NCI-H524 (cell line): ENCODE measurements around the gene TAS2R41.

Experiments used
- DNase-seq, 2 experiments: peaks; one replicate each; lab custom pipeline; 2025; lab: John Stamatoyannopoulos, UW

The TAS2R41 gene, protein sequence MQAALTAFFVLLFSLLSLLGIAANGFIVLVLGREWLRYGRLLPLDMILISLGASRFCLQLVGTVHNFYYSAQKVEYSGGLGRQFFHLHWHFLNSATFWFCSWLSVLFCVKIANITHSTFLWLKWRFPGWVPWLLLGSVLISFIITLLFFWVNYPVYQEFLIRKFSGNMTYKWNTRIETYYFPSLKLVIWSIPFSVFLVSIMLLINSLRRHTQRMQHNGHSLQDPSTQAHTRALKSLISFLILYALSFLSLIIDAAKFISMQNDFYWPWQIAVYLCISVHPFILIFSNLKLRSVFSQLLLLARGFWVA

DNA sequence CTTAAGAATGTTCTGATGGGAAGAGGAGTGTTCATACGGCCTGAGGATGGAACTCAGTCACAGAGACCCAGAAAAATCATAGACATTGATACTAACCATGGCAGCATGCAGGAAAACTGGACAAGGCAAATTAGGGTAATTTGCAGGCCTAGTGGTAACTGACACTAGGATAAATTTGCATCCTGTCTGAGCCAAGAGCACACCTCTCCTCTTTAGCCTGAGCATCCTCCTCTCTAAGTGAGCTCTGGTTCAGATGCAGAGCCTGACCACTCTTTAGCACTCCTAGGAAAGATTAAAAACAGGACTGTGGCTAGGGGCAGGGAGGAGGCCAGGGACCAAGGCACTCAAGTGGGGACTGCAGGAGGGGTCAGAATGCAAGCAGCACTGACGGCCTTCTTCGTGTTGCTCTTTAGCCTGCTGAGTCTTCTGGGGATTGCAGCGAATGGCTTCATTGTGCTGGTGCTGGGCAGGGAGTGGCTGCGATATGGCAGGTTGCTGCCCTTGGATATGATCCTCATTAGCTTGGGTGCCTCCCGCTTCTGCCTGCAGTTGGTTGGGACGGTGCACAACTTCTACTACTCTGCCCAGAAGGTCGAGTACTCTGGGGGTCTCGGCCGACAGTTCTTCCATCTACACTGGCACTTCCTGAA is at the start of gene TAS2R41:
Gene TAS2R41, plus strand, starts transcription at position 373 of the 650 bp plus-strand sequence. Its CDS starts 0 bp downstream, at position 373.
- no peak for DNase-seq

DNA sequence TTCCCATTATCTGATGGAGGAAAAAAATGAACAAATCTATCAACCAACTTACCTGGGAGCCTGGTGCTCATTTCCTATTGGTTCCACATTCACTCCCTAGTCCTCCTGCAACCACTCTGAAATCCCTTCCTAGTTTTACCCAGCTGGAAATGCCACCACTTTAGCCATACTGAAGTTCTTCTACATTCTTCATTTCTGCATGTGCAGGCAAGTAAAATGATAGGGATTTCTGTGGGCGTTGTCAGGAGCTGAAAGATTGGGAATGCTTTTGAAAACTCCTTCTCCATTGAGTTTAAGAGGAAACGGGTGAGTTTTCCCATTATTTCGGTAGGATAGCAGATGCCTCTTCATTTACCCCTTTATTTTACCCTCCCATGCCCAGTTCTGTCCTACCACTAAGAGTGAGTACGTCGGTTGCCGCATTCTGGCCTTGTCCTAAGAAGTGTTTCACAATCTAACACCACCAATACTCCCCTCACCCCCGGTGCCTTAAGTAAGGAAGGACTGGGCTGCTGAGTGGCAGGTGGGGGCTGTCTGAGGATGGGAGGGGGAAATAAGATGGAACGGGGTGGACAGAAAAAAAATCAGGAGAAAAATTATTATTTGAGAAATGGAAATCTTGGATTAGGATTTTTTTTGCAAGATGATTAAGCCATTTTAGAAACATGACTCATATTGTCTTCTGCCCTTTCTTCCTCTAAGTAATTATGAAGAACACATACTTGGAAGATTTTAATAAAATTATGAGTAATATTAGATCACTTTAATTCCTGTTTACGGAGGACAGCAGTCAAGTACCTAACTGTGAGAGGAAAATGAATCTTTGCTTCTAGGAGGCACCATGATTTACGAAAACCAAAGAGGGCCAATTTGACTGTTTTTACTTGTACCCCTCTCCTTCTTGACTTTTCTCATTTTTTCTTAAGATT is 47.6 kb upstream of the TAS2R41 start:
- no peak for DNase-seq

- DNase-seq: no peak
Observed at GRCh38 chr7:143431109-143431508, 46.6 kb upstream of the TAS2R41 start.

- no peak for DNase-seq
Observed at GRCh38 chr7:143433759-143434158, 43.9 kb upstream of the TAS2R41 start.

DNA sequence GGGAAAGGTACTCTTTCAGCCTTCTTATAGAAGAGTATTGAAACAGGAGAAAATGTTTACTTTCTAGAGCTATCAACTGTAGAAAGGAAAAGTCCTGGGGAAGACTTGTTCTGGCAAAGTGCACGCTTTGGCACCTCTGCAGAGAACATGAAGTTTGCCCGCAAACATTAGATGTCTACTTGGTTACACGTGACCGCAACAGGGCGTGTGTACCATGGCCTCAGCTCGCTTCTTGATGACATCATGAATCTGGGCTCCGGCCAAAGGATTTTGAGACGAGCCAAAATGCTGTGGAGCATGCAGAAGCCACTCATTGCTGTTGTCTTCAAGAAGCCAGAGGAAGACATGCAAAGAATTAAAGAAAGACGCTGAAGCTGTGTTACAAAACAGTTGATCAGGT is 43.0 kb upstream of the TAS2R41 start:
- no peak for DNase-seq

DNA sequence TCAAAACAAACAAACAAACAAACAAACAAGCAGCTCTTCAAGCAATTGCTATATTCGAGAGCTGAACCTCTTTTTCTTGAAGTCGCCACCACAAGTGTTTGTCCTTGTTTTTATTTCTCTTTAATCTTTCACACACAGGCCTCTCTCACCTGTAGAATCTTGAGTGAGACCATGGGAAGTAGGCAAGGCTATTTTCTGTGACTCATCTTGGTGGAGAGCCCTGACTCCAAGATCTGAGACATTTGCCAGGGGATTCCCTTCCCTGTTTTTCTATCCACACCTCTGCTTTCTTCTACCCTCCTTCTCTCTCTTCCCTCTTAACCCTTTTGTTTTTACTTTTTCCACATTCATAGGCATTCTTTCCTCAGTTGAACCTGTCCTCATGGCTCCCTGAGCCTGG is 42.4 kb upstream of the TAS2R41 start:
- DNase-seq: no peak

GRCh38 chr7:143436325-143436946 is 41.2 kb upstream of the TAS2R41 start:
- no peak for DNase-seq

DNA sequence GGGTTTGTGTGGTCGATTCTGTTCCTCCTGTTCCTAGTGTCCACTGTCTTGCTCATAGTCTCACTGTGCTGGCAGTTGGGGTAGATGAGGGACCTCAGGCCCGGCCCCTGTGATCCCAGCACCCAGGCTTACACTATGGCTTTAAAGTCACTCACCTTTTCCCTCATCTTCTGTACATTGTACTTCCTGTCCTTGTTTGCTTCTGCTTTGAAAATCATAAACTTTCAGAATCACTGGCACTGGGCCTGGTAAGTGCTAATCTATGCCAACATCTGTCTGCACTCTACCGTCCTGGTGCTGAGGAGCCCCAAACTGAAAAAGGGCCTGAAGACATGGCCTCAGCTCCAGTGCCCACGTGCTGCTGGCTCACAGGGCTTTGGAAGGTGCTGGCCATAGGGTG is 40.1 kb upstream of the TAS2R41 start:
- no peak for DNase-seq

DNA sequence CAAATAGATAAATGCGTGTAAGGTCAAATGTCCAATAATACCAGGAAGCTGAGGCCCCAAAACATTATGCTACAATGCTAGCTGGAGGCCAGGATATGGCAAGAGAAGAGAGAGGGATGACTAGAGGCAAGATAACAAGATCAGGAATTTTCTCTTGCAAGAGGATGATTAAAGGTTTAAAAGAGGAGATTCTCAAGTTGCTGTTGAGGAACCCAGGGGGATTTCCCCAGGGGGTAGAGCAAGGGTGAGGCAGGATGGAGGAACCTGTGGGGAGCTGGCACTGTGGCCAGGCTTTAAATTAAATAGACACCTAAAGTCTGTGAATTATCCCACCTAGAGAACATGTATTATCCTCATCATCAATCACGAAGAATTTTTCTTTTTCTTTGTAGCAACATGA is 37.8 kb upstream of the TAS2R41 start:
- DNase-seq: no peak

DNA sequence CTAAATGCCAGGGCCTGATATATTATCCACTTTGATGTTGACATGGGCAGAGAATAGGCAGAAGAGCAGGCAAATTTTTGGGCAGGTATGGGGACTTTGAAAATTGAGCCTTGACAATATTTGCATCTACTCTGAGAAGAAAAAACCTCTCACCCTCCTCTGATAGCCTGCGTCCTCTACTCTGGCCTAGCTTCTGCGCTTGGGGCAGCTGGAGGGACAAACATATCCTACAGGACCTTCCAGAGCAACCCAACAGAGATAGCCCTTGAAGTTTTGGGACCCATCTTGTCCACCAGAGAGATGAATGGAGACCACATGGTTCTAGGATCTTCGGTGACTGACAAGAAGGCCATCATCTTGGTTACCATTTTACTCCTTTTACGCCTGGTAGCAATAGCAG is 34.5 kb upstream of the TAS2R41 start, which contains the start of gene TAS2R60:
Gene TAS2R60, plus strand, starts transcription at position 301 of the 400 bp plus-strand sequence. Its CDS starts 0 bp downstream, at position 301.
- no peak for DNase-seq

DNA sequence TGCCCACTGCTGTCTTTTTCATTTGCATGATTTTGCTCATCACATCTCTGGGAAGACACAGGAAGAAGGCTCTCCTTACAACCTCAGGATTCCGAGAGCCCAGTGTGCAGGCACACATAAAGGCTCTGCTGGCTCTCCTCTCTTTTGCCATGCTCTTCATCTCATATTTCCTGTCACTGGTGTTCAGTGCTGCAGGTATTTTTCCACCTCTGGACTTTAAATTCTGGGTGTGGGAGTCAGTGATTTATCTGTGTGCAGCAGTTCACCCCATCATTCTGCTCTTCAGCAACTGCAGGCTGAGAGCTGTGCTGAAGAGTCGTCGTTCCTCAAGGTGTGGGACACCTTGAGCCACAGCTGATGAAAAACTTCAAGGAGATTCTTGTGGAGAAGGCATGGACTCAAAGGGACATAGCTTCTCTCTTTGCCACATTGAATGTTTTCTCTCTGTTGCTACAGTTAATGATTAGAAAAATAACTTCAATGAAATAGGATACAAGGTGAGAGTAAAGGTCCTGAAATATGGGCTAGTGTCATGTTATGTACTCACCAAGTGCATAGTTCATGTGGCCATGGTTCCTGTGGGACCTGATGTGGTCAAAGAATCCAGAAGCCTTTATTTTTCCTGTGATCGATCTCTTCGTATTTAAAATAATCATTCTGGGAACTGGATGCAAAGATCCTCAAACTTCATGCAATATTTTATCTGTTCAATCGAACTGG is 33.5 kb upstream of the TAS2R41 start:
- DNase-seq: no peak

GRCh38 chr7:143444785-143445184 is 32.9 kb upstream of the TAS2R41 start:
- no peak for DNase-seq

- DNase-seq: peak in 1 of 2 experiments; percentile 15
Observed at GRCh38 chr7:143447466-143447865, 30.2 kb upstream of the TAS2R41 start.

- no peak for DNase-seq
Observed at GRCh38 chr7:143448429-143448828, 29.2 kb upstream of the TAS2R41 start.

DNA sequence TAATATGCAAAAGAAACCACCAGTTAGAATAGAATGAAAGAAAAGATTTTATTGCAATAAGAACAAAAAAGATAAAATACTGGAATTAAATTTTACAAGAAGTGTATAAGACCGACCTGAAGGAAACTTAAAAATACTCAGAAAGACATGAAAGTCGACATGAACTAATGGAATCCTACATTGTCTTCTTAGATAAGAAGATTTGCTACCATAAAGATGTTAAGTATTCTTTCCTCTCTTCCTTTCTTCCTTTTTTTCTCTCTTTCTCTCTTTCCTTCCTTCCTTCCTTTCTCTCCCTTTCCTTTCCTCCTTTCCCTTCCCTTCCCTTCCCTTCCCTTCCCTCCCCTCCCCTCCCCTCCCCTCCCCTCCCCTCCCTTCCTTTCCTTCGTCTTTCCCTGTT is 27.9 kb upstream of the TAS2R41 start:
- DNase-seq: no peak

DNA sequence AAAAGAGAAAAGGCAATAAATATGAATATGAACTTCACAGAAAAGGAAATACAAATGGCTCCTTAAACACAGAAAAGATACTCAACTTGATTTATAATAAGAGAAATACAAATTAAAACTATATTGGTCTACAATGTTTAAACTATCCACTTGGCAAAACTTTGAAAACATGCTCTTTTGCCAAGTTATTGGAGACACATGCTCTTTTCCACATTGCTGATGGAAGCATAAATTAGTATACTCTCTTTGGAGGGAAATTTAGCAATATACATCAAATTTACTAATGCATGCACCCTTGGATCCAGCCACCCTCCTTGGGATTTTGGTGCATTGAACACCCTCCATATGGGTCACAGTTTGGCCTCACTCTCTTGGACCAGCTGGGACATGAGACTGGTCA is 26.6 kb upstream of the TAS2R41 start:
- no peak for DNase-seq

DNA sequence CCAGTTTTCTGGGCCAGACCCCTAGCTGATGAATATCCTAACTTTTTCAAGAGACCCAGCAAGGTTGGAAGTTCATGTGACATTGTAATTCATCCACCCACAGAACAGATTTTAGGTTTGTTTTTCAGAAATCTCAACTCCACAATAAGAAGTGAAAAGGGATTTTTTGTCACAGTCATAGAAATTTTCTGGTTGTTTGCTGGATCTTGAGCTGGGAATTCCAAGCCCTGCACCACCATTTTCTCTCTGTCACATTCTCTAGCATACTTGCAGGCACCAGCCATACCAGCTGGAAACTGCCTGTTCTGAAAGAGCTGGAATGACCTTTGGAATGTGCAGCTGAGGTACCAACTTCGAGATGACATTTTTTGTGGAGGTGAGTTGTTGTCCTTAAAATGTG is 25.9 kb upstream of the TAS2R41 start:
- DNase-seq: no peak

DNA sequence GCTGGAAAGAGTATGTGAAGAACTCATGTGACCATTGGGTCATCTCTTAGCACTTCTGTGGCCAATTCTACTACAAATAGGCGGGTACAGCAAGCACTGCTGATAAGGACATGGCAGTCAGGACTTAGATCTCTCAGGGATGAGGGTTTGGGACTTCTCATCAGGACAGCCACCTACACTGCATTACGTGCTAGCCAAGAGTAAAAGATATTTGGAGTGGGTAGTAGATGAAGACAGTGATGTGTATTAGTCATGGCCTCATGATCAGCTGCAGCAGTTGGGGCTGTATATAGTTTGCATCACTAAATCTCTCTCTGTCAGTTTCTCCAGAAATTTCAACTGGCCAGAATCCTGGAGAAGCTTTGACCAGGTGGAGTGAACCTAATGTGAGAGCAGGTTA is 25.2 kb upstream of the TAS2R41 start:
- DNase-seq: no peak

DNA sequence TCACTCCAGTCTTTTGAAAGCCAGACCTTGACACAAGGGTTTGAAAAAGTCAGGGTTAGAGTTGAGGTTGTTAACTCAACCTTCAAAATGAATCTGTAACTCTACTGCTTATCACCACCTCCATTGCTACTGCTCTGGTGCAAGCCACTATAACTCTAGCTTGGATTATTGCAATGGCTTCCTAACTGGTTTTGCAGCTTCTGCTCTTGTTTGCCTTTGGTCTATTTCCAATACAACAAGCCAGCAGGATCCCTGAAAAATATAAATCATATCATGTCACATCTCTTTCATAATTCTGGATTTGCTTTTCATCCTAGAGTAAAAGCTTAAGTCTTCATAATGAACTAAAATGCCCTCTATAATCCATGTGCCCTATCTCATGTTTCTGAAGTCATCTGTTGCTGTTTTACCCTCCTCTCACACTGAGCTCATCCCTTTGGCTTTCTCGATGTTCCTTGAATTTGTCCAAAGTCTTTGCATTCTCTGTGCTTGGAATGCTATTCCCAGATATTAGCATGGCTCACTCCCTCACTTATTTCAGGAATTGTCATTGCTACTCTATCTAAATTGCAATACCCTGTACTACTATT is 23.5 kb upstream of the TAS2R41 start:
- no peak for DNase-seq

GRCh38 chr7:143455491-143455890 is 22.2 kb upstream of the TAS2R41 start:
- no peak for DNase-seq

- no peak for DNase-seq
Observed at GRCh38 chr7:143455942-143456341, 21.7 kb upstream of the TAS2R41 start.
